Endothelial cell of umbilical vein (primary cell): ENCODE measurements around the gene KRTAP5-2. TPM values are rescaled to one million over a fixed set of nuclear protein-coding genes. Genes with fewer than 3 reads are reported as not detected.

Source experiments
- BruUV-seq: library from RNA; stranded (reverse); fragments of 400-500 nt; replicated peaks from 2 replicates; lab custom pipeline; 2021; lab: Mats Ljungman, UMichigan
- CTCF ChIA-PET: fragments of 300-600, 350-600 bp; sonication (Branson Sonifier 250); formaldehyde crosslinking; loops from one replicate; lab custom pipeline; 2021; ENCODE audit warnings: antibody characterized with exemption, inconsistent platforms; lab: Charles Lee
- POLR2A ChIA-PET: fragments of 300-600, 350-600 bp; sonication (Branson Sonifier 250); formaldehyde crosslinking; loops from one replicate; lab custom pipeline; 2021; ENCODE audit warnings: antibody characterized with exemption, inconsistent platforms; lab: Charles Lee
- DNase-seq: peaks from one replicate; pipeline ENCODE4 v3.0.0-alpha.2; 2011; ENCODE audit warnings: low read depth, low spot score
- FAIRE-seq: peaks from 2 replicates; lab custom pipeline; 2011; peaks lifted over from hg19 to GRCh38; lab: Jason Lieb, UNC
- H2AFZ ChIP-seq: 2 replicates; pipeline ENCODE4 v1.6.0; 2012; ENCODE audit warnings: low read depth, low read length, control low read depth, inconsistent platforms
- H3K27ac ChIP-seq: 2 replicates; pipeline ENCODE4 v1.5.1; 2011; ENCODE audit warnings: low read depth, mild to moderate bottlenecking, control low read depth, low read length, moderate library complexity; ENCODE audit not compliant: insufficient read depth
- H3K27me3 ChIP-seq, 2 experiments: 2 replicates each; pipeline versions ENCODE4 v1.6.0 to v1.6.1; 2011; ENCODE audit warnings: low read length in 2 of 2, mixed read lengths in 1 of 2; ENCODE audit not compliant: control insufficient read depth in 2 of 2, insufficient read depth in 2 of 2
- H3K36me3 ChIP-seq, 2 experiments: 2 replicates in 1 of 2; 3 replicates in 1 of 2; pipeline ENCODE4 v1.5.1; 2011; ENCODE audit warnings: low read length in 2 of 2, mild to moderate bottlenecking in 1 of 2, moderate library complexity in 1 of 2; ENCODE audit not compliant: control insufficient read depth in 2 of 2, insufficient read depth in 2 of 2; ENCODE audit errors: extremely low read depth in 1 of 2
- H3K4me1 ChIP-seq: 3 replicates; pipeline ENCODE4 v1.5.1; 2011; ENCODE audit warnings: mild to moderate bottlenecking, low read length; ENCODE audit not compliant: control insufficient read depth, insufficient read depth; ENCODE audit errors: extremely low read depth
- H3K4me2 ChIP-seq: 2 replicates; pipeline ENCODE4 v1.6.1; 2011; ENCODE audit warnings: low read length, control low read depth, mixed read lengths; ENCODE audit not compliant: insufficient read depth
- H3K4me3 ChIP-seq, 3 experiments: fragments of 200-600 bp in 1 of 3; sonication (generic), shearing (Covaris generic) in 1 of 3; replicated peaks in 1 of 3; 2 replicates each; pipeline ENCODE4 v1.5.1; 2011 to 2016; ENCODE audit warnings: control low read depth in 3 of 3, low read length in 3 of 3, mild to moderate bottlenecking in 2 of 3, inconsistent platforms in 1 of 3, low read depth in 1 of 3, moderate library complexity in 1 of 3; ENCODE audit not compliant: insufficient read depth in 1 of 3
- H3K79me2 ChIP-seq: 2 replicates; pipeline ENCODE4 v1.6.0; 2012; ENCODE audit warnings: low read length, inconsistent platforms; ENCODE audit not compliant: control insufficient read depth, insufficient read depth
- H3K9ac ChIP-seq: replicated peaks from 2 replicates; pipeline ENCODE3; 2011; ENCODE audit warnings: low read length, control low read depth; ENCODE audit not compliant: insufficient read depth; ENCODE audit errors: extremely low read depth
- H3K9me1 ChIP-seq: replicated peaks from 3 replicates; pipeline ENCODE4 v1.6.0; 2011; ENCODE audit warnings: mild to moderate bottlenecking, low read length; ENCODE audit not compliant: control insufficient read depth, insufficient read depth; ENCODE audit errors: extremely low read depth
- H3K9me3 ChIP-seq: replicated peaks from 2 replicates; pipeline ENCODE4 v1.5.1; 2012; ENCODE audit warnings: low read length, inconsistent platforms; ENCODE audit not compliant: control insufficient read depth, insufficient read depth
- H4K20me1 ChIP-seq: replicated peaks from 2 replicates; pipeline ENCODE3; 2011; ENCODE audit warnings: mild to moderate bottlenecking, low read length; ENCODE audit not compliant: control insufficient read depth, insufficient read depth; ENCODE audit errors: extremely low read depth
- CTCF ChIP-seq, 2 donors: IDR thresholded peaks; 1 replicate in 1 of 2; 2 replicates in 1 of 2; pipeline ENCODE4 v1.5.1; 2011; ENCODE audit warnings: low read length in 2 of 2, mild to moderate bottlenecking in 2 of 2, moderate library complexity in 2 of 2, control low read depth in 1 of 2, inconsistent platforms in 1 of 2, low read depth in 1 of 2; ENCODE audit not compliant: insufficient read depth in 1 of 2; ENCODE audit errors: extremely low read depth in 1 of 2
- EZH2 ChIP-seq: IDR thresholded peaks from 2 replicates; pipeline ENCODE4 v1.6.1; 2012; ENCODE audit warnings: borderline replicate concordance, low read depth, mild to moderate bottlenecking, moderate library complexity, low read length, inconsistent platforms; ENCODE audit not compliant: severe bottlenecking
- FOS ChIP-seq: IDR thresholded peaks from 2 replicates; pipeline ENCODE4 v1.6.1; 2011; ENCODE audit warnings: mild to moderate bottlenecking, low read length, moderate library complexity, borderline replicate concordance; ENCODE audit not compliant: insufficient read depth
- GATA2 ChIP-seq: IDR thresholded peaks from 2 replicates; pipeline ENCODE4 v1.7.0; 2011; ENCODE audit warnings: low read depth, mild to moderate bottlenecking, moderate library complexity, mixed read lengths, low read length; ENCODE audit not compliant: insufficient read length, insufficient read depth
- JUN ChIP-seq: IDR thresholded peaks from 2 replicates; pipeline ENCODE4 v1.6.1; 2011; ENCODE audit warnings: borderline replicate concordance, low read depth; ENCODE audit not compliant: insufficient read length, insufficient read depth
- MAX ChIP-seq: IDR thresholded peaks from 2 replicates; pipeline ENCODE4 v1.6.1; 2011; ENCODE audit not compliant: insufficient read depth, insufficient read length
- MYC ChIP-seq: IDR thresholded peaks from one replicate; pipeline ENCODE4 v1.6.1; 2011; ENCODE audit warnings: mild to moderate bottlenecking, low read depth, low read length
- POLR2A ChIP-seq: IDR thresholded peaks from 2 replicates; pipeline ENCODE4 v1.6.1; 2012; ENCODE audit warnings: low read depth, mild to moderate bottlenecking, control low read depth, low read length
- POLR2AphosphoS5 ChIP-seq: IDR thresholded peaks from 2 replicates; pipeline ENCODE4 v1.6.1; 2012; ENCODE audit warnings: low read depth, mild to moderate bottlenecking, control low read depth, low read length, moderate library complexity; ENCODE audit not compliant: insufficient read depth
- dilution Hi-C: fragments of 300-500 bp; cut with MboI; formaldehyde crosslinking; loops from one replicate; pipeline ENCODE4 v1.15.0; 2019; ENCODE audit warnings: low sequenced_read_pairs; ENCODE audit not compliant: extremely low pct_ligation_motif_present
- intact Hi-C: fragments of 100-400 bp; cut with micrococcal nuclease; formaldehyde crosslinking; loops from one replicate; pipeline ENCODE4 v1.10.0; 2022
- polyA plus RNA-seq, 4 experiments: library from polyadenylated mRNA; depleted of rRNA in 3 of 4; stranded (reverse) in 3 of 4; unstranded in 1 of 4; fragments of >200 nt; gene quantifications; 2 replicates each; pipeline versions ENCODE4 v1.2.1 to v1.2.3, GENCODE V29; 2011 to 2012; ENCODE audit warnings: missing spikeins in 1 of 4
- total RNA-seq: library from RNA; stranded (reverse); gene quantifications from 2 replicates; pipeline ENCODE4 v1.2.3, GENCODE V29; 2021

Gene KRTAP5-2
- total and polyA plus RNA-seq, 2 donors (not counting 3 experiments of a cell fraction or from before 2014, with no cell fraction given) = not detected

GRCh38 chr11:1628506-1629325 lies 30.6 kb upstream of the KRTAP5-2 start:
- no peak for TF ChIP-seq JUN
- peak; percentile 95 to 97 for TF ChIP-seq CTCF (IDR thresholded peaks at IDR 0.05; ENCODE audit: extremely low read depth in 1 of 2, insufficient read depth in 1 of 2, low read depth in 1 of 2, low read length in 2 of 2)
- Histone ChIP-seq H3K4me3 (no peak overlapping the region), H3K4me2 (no peak overlapping the region), H3K9me1 (no peaks in the 10 kb centered on the region), H3K4me1 (no peaks in the 10 kb centered on the region), H3K27ac (no peak overlapping the region), H3K9ac (no peak overlapping the region), H3K36me3 (no peaks in the 10 kb centered on the region), H3K9me3 (no peaks in the 10 kb centered on the region), H4K20me1 (no peaks in the 10 kb centered on the region), H3K27me3 (peaks cover 0 to 8% of the 10 kb centered on the region in 2 experiments), H2AFZ (no peak overlapping the region), H3K79me2 (no peaks in the 10 kb centered on the region)
- FAIRE-seq (peak; percentile 79), DNase-seq (peak; percentile 34)
- dilution Hi-C loops = no loop called here
- BruUV-seq = no TSS peak
- intact Hi-C loops = loop anchor here (1.0 to 2.0 kb wide), 2 partner anchors 34 to 82 kb away; no protein-coding TSS in a partner anchor
- CTCF ChIA-PET = interaction anchor here (1.0 to 1.8 kb wide), 8 partner anchors 9 to 524 kb away, joined by 3 to 20 read pairs (median 6); no protein-coding TSS in a partner anchor
- POLR2A ChIA-PET = no interaction called here

DNA sequence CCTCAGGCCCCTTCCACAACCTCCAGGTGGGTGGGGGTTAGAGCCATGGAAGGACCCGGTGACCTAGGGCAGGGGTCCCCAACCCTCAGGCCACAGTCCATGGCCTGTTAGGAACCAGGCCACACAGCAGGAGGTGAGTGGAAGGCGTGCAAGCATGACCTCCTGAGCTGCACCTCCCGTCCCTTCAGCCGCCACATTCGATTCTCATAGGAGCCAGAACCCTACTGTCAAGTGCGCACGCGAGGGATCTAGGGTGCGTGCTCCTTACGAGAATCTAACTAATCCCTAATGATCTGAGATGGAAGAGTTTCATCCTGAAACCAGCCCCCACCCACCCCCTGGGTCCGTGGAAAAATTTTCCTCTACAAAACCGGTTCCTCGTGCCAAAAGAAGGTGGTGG lies 27.4 kb upstream of the KRTAP5-2 start:
- H3K4me2 ChIP-seq = no peak overlapping the region
- DNase-seq (no peak), FAIRE-seq (no peak)
- intact Hi-C loops (no loop called here), dilution Hi-C loops (no loop called here)
- H3K79me2 ChIP-seq = no peaks in the 10 kb centered on the region
- CTCF ChIA-PET = interaction anchor here (0.9 to 2.1 kb wide), 4 partner anchors 12 to 79 kb away, joined by 3 to 22 read pairs (median 4); no protein-coding TSS in a partner anchor
- POLR2A ChIA-PET = no interaction called here
- H3K9me1 ChIP-seq = no peaks in the 10 kb centered on the region
- H3K9ac ChIP-seq = no peak overlapping the region
- peaks cover 0 to 3% of the 10 kb centered on the region in 2 experiments for H3K27me3 ChIP-seq
- H3K9me3 ChIP-seq = no peaks in the 10 kb centered on the region
- no peak overlapping the region for H3K4me3 ChIP-seq
- no peak overlapping the region for H2AFZ ChIP-seq
- H3K4me1 ChIP-seq = no peaks in the 10 kb centered on the region
- no TSS peak for BruUV-seq
- H4K20me1 ChIP-seq = no peaks in the 10 kb centered on the region
- no peak overlapping the region for H3K27ac ChIP-seq
- TF ChIP-seq JUN (no peak), POLR2A (no peak), POLR2AphosphoS5 (no peak), FOS (no peak), MYC (no peak), MAX (no peak), CTCF (IDR thresholded peaks at IDR 0.05; ENCODE audit: extremely low read depth in 1 of 2, insufficient read depth in 1 of 2, low read depth in 1 of 2, low read length in 2 of 2) (no peak), GATA2 (no peak), EZH2 (no peak)
- H3K36me3 ChIP-seq = no peaks in the 10 kb centered on the region
